ENCODE data around the gene BICRAL.

BICRAL gene

DNA sequence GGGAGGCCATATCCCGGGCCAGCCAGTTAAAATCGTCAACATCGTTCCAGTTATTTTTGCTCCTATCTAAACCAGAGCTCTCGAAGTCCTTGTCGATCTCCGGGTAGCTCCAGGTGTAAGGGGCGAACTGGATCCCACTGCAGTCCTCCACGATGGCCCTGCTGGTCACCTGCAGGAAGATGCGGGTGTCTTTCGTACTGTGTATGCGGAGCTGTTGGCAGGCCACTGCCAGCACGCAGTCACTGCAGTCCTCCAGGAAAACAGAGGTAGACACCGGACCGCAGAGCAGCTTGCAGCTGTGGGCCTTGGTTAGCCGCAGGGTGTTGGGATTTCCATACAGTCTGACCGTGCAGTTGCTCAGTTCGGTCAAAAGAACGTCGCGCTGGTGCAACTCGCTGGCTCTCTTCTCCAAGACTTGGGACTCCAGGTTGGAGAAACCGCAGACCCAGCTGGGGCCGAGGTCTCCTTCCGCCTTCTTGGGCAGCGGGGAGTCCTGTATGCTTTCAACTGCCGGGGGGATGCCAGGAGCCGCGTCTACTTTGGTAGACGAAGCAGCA is 36.7 kb upstream of the BICRAL start:
- TF ChIP-seq POLR2AphosphoS5 (IDR thresholded peaks at IDR 0.05; ENCODE audit: low read depth, low read length) (no peak), TAF1 (IDR thresholded peaks at IDR 0.05; ENCODE audit: borderline replicate concordance, insufficient read depth, low read length) (0 out of 2 replicates have a peak, but pooled peaks have one; percentile 17), SIN3A (IDR thresholded peaks at IDR 0.05; ENCODE audit: borderline replicate concordance, insufficient read depth, low read length) (0 out of 2 replicates have a peak, but pooled peaks have one; percentile 51)

DNA sequence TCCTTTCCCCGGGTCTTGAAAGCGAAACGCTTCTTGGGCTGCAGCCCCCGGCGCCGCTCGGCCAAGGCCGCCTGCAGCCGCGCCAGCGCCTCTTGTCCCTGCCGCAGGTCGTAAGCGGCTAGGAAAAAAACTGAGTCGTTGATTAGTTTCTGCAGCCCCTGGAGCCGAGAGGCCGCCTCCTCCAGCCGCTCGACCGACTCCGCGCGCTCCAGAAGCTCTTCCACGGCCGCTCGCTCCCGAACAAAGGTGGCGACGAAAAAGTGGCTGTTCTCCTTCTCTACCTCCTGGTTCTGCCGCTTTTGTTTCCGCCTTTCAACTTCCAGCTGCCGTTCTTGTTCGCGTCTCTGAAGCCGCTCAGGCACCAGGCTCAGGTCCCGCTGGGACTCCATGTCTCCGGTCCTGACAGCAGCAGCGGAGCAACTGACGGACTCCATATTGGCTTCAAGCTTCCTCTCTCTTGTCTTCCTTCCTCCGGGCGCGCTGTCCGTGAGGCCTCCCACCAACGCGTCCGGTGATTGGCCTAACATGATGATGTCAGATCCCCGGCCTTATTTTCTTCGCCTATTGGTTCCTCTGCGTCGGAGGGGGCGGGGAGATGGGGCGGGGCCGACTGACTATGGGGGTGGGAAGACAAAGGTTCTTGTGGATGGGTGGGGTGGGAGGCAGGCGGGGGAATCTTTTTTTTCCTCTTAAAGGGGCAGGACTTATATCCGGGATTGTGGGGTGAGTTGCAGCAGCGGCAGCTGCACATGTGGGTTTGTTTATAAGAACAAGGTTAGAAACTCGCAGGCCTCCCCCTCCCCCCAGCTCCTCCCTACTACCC is 36.0 kb upstream of the BICRAL start, which contains the start of gene TBCC:
TSS of gene TBCC (minus strand) at position 464 of the 823 bp plus-strand sequence. CDS start at position 434, 30 bp downstream.
- TF ChIP-seq POLR2AphosphoS5 (IDR thresholded peaks at IDR 0.05; ENCODE audit: low read depth, low read length) (peak; percentile 97), TAF1 (IDR thresholded peaks at IDR 0.05; ENCODE audit: borderline replicate concordance, insufficient read depth, low read length) (peak; percentile 100), SIN3A (IDR thresholded peaks at IDR 0.05; ENCODE audit: borderline replicate concordance, insufficient read depth, low read length) (peak; percentile 93), FOXP2 (optimal IDR thresholded peaks at IDR 0.05; ENCODE audit: borderline replicate concordance, extremely low read depth, extremely low read length, insufficient read depth) (no peak)
- TF ChIP-seq, protein P1, sequence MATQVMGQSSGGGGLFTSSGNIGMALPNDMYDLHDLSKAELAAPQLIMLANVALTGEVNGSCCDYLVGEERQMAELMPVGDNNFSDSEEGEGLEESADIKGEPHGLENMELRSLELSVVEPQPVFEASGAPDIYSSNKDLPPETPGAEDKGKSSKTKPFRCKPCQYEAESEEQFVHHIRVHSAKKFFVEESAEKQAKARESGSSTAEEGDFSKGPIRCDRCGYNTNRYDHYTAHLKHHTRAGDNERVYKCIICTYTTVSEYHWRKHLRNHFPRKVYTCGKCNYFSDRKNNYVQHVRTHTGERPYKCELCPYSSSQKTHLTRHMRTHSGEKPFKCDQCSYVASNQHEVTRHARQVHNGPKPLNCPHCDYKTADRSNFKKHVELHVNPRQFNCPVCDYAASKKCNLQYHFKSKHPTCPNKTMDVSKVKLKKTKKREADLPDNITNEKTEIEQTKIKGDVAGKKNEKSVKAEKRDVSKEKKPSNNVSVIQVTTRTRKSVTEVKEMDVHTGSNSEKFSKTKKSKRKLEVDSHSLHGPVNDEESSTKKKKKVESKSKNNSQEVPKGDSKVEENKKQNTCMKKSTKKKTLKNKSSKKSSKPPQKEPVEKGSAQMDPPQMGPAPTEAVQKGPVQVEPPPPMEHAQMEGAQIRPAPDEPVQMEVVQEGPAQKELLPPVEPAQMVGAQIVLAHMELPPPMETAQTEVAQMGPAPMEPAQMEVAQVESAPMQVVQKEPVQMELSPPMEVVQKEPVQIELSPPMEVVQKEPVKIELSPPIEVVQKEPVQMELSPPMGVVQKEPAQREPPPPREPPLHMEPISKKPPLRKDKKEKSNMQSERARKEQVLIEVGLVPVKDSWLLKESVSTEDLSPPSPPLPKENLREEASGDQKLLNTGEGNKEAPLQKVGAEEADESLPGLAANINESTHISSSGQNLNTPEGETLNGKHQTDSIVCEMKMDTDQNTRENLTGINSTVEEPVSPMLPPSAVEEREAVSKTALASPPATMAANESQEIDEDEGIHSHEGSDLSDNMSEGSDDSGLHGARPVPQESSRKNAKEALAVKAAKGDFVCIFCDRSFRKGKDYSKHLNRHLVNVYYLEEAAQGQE (IDR thresholded peaks at IDR 0.05; ENCODE audit: insufficient read depth in 1 of 2, low read depth in 2 of 2, low read length in 2 of 2): peak; percentile 11 to 75; a peak in 2 of 4 replicates

DNA sequence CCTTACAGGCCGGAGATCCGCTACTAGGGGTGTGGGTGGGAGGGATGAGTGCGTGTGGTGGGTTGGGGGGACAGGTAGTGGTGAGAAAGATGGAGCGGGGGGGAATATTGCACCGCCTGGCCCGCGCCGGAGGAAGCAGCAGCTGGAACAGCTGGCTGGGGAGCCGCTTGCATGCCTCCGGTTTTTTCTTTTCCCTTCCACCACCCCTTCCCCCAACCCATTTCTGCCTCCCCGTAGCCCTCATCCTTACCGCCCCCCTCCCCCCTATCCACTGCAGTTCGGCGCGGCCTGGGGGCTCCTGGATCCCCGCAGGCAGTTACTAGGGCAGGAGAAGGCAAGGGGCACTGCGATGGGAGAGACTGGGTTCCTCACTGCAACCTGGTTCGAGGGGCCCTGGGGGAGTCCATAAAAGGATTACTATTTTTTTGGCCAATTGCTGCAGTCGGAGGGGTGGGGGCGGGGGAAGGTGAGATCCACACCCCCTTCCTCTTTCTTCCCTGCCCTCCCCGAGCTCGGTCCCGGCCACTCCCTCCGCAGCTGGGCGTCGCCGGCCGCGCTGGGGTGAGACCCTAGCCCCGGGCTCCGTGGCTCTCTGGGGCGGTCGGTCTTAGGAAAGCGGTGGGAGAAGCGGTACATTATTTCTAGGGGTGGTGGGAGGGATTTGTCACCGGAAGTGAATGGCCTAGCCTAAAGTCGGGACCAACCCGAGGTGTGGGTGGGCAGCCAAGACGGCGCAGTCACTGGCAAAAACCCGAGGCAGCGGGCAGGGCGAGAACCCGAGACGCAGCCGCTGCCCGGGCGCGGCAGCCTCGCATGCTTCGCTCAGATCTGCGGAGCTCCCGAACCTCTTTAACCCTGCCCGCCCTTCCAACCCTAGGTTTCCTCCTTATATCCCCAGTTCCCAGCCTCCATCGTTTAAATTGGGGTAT is 35.1 kb upstream of the BICRAL start:
- TF ChIP-seq, protein P1 (IDR thresholded peaks at IDR 0.05; ENCODE audit: insufficient read depth in 1 of 2, low read depth in 2 of 2, low read length in 2 of 2): peak in 1 of 2 experiments; percentile 10; a peak in 1 of 4 replicates
- TF ChIP-seq POLR2AphosphoS5 (IDR thresholded peaks at IDR 0.05; ENCODE audit: low read depth, low read length) (peak; percentile 93), TAF1 (IDR thresholded peaks at IDR 0.05; ENCODE audit: borderline replicate concordance, insufficient read depth, low read length) (peak; percentile 69; the same call in 1 of the 2 replicates), FOXP2 (optimal IDR thresholded peaks at IDR 0.05; ENCODE audit: borderline replicate concordance, extremely low read depth, extremely low read length, insufficient read depth) (peak; percentile 43), SIN3A (IDR thresholded peaks at IDR 0.05; ENCODE audit: borderline replicate concordance, insufficient read depth, low read length) (no peak)

DNA sequence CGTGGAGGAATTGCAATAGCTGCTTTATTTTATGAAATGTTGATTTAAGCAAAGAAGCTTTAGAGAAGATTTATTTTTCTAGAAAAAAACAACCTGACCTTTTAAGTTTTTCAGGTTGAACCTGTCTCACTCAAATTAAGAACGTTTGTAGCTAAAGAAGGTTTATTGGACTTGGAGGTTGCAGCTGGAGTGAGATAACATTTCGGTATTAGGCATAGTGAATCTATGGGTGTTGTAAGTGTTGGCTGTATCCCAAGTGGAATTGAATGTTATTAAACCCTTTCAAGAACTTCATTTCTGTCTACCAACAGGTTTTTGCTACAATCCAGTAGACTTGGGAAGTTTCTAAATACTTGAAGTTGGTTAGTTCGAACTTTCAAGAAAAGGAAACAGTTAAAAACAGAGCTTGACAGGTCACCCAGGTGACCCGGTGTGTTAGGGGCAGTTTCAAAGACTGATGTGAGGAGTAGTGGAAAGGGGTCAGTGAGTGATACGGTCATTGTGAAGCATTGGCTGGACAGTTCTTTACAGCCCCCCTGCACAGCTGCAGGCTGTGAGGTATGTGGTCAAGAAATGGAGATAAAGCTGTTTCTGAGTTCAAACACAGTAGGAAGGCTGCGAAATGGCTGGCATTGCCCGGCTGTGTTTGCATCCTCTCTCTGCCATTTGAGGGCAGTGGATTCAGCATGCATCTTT is 33.5 kb upstream of the BICRAL start:
- TF ChIP-seq, protein P1 (IDR thresholded peaks at IDR 0.05; ENCODE audit: insufficient read depth in 1 of 2, low read depth in 2 of 2, low read length in 2 of 2): no peak
- TF ChIP-seq SIN3A (IDR thresholded peaks at IDR 0.05; ENCODE audit: borderline replicate concordance, insufficient read depth, low read length) (no peak), POLR2AphosphoS5 (IDR thresholded peaks at IDR 0.05; ENCODE audit: low read depth, low read length) (no peak), FOXP2 (optimal IDR thresholded peaks at IDR 0.05; ENCODE audit: borderline replicate concordance, extremely low read depth, extremely low read length, insufficient read depth) (no peak), TAF1 (IDR thresholded peaks at IDR 0.05; ENCODE audit: borderline replicate concordance, insufficient read depth, low read length) (no peak)

All from PFSK-1 (cell line).